GM21447 (cell line): ENCODE data around the gene NOL12.
"Not testable (repeated sequence)": the region's sequence is repeated elsewhere in the genome, so short reads cannot be mapped to it uniquely, and the experiment has no call there.

Experiments
- ATAC-seq: cut with Tn5 transposase; IDR thresholded peaks from one replicate; pipeline ENCODE4 v1.9.1; 2021; ENCODE audit not compliant: unreplicated experiment

The NOL12 gene

DNA sequence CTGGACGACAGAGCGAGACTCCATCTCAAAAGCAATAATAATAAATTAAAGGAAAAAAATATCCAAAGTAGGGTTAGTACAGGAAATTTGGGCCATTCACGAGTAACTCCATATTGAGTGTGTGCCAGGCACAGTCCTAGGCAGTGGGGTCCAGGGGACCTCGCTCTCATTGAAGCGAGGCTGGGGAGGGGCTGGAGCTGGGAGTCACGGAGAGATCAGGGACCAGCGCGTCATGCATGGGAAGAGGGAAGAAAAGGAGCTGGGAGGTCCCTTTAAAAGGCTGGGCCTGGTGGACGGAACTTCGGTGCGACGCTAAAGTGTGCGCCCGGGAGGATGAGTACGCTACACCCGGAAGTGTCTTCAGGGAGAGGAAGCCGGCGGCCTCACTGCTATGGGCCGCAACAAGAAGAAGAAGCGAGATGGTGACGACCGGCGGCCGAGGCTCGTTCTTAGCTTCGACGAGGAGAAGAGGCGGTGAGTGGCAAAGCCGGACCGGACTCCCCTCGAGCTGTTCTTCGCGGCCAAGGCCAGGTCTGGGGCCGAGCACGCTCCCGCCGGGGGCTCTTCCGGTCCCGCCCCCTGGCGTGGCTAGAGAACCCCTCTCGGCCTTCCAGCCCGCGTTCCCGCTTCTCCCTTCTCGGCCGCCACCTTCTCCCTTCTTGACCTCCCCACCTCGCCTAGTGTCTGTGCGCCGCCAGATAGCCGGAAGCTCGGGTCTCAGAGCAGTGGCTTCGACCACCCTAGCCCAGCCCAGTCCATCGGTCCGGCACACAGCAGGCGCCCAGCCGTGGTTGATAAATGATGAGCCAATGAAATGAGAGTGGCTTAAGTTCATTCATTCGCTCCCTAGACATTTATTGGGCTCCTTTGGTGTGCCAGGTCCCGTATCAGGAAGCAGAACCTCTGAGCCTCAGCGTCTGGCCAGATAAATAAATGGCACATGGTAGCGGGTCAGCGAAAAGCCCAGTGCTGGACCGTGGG, at the start of gene NOL12:
Gene NOL12 (plus strand): TSS at position 342 of the 981 bp plus-strand sequence. CDS start 50 bp downstream, at position 392.
- ATAC-seq, result peak; percentile 64

DNA sequence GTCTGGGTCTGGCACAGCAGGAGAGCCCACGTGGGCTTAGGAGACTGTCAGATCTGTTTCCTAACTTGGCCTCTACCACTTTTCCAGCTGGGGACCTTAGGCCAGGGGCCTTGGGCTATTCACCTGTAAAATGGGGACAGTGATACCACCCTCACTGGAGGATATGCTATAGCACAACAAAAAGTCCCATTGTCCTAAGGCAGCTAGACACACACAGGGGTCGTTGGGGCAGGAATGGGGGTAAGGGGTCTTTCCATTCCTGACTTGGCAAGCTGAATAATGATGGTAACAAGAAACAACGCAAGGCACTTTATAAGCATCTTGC, 49.2 kb upstream of the NOL12 start:
- ATAC-seq, result no peak

- no peak for ATAC-seq
These were observed 47.6 kb upstream of the NOL12 start for GRCh38 chr22:37638391-37639069.

GRCh38 chr22:37639070-37639760, 46.9 kb upstream of the NOL12 start, which contains the start of gene SH3BP1:
TSS of gene SH3BP1 (plus strand) at chr22:37639669. CDS start at chr22:37639788, 119 bp downstream.
- no peak for ATAC-seq

GRCh38 chr22:37639771-37640590, 46.2 kb upstream of the NOL12 start:
- no peak for ATAC-seq

- no peak for ATAC-seq
These were observed 45.3 kb upstream of the NOL12 start for GRCh38 chr22:37640591-37641560.

GRCh38 chr22:37641561-37641949, 44.6 kb upstream of the NOL12 start:
- no peak for ATAC-seq

- ATAC-seq, result no peak
These were observed 42.8 kb upstream of the NOL12 start for GRCh38 chr22:37643225-37643847.

DNA sequence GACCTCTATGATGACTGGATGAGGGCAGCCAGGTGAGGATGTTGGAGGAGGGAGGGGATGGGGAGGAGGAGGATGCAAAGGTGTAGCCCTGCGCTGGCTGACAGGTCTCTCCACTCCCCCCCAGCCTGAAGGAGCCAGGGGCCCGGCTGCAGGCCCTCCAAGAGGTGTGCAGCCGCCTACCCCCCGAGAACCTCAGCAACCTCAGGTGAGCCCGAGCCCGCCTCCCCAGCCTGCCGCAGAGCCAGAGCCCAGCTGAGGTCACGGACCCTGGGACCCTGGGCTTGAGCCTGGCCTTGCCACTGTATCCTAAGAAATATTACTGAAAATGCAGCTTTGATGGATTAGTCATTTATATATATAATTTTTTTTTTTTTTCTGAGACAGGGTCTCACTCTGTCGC, 38.8 kb upstream of the NOL12 start:
- ATAC-seq, result no peak

DNA sequence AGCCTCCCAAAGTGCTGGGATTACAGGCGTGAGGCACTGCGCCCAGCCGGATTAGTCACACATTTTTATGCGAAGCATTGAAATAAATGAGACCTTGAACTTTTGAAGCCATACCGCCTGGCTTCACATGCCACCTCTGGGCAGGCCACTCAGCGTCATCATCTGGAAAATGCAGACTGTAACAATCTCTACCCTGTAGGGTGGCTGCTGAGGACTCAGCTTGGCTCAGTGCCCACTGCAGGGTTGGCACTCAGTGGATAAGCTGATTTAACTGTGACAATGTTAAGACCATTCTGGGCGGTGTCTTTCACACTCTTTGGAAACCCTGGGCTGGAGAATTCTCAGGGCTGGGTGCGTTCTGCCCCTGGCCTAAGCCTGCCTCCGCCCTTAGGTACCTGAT, 38.2 kb upstream of the NOL12 start:
- ATAC-seq, result no peak

GRCh38 chr22:37650463-37651136, 35.5 kb upstream of the NOL12 start:
- ATAC-seq, result no peak

DNA sequence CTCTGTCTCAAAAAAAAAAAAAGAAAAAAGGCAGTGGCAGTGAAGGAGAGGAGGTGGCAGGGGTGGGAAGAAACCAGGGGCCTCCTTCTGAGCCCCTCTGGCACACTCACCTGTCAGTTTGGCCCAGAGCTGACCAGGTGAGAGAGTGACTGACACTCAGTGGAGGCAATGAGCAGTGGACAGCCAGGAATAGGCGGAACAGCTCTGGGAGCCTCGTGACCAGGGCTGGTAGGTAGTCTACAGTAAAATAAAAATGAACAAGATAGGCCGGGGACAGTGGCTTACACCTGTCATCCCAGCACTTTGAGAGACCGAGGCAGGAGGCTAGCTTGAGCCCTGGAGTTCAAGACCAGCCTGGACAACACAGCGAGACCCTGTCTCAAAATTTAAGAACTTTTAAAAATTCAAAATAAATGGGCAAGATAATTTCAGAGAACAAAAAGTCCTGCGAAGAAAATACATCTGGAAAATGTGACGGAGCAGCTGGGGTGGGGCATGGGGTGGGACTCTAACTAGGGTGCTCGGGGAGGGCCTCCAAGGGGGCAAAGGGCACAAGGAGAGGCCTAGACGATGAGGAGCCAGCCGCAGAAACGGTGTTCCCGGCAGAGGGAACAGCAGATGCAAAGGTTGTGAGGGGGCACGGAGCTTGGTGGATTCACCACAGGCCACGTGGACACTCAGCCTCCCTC, 31.4 kb upstream of the NOL12 start:
- no peak for ATAC-seq

GRCh38 chr22:37655252-37655563, 30.9 kb upstream of the NOL12 start:
- ATAC-seq, result no peak

DNA sequence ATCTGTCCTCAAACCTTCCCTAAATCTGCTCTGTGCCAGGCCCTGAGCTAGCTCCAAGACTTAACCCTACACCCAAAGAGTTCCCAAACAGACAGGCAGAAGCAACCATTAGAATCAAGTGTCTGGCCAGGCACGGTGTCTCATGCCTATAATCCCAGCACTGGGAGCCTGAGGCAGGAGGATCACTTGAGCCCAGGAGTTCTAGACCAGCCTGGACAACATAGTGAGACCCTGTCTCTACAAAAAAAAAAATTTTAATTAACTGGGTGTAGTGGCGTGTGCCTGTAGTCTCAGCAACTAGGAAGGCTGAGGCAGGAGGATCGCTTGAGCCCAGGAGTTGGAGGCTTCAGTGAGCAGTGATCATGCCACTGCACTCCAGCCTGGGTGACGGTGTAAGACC, 29.6 kb upstream of the NOL12 start:
- ATAC-seq, result not testable (repeated sequence)

GRCh38 chr22:37657590-37658132, 28.5 kb upstream of the NOL12 start:
- no peak for ATAC-seq

- peak; percentile 88 for ATAC-seq
These were observed 27.7 kb upstream of the NOL12 start, which contains the start of gene PDXP for GRCh38 chr22:37658133-37659065. TSS of gene PDXP (plus strand) at chr22:37658723. CDS start at chr22:37658783, 60 bp downstream.
